Skeletal muscle cell (primary cell): ENCODE results near the gene PROSER1.
"Not testable (repeated sequence)": the region's sequence is repeated elsewhere in the genome, so short reads cannot be mapped to it uniquely, and the experiment has no call there.

Source experiments
- DNase-seq: peaks from one replicate; pipeline ENCODE4 v3.0.0-alpha.2; 2010; ENCODE audit warnings: low read depth
- H3K4me3 ChIP-seq: 2 replicates; pipeline ENCODE4 v1.5.1; 2011; ENCODE audit warnings: low read depth, mild to moderate bottlenecking, control low read depth, low read length, moderate library complexity

PROSER1 gene

GRCh38 chr13:39035204-39035603, 2.7 kb downstream of the PROSER1 start:
- H3K4me3 ChIP-seq = peak overlapping the region; percentile 99
- DNase-seq = no peak

GRCh38 chr13:39034085-39034484, 3.8 kb downstream of the PROSER1 start:
- DNase-seq = no peak
- no peak overlapping the region for H3K4me3 ChIP-seq

DNA sequence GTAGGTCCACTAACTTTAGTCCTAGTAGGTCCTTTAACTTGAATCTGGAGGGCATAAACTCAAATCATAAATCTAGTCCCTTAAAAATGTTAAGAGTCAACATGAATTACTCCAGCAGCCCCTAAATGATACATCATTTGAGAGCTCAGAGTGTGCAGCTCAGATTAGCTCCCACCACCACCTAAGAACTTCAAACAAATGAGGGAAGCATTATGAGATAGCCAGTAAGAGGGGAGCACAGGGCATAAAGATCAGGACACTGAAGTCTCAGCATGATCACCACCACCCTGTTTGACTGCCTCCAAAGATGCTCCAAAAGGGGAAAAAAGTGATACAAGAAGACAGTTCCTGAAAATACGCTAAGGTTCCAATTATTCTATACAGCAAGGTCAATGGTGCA, 5.7 kb downstream of the PROSER1 start:
- no peak for DNase-seq
- H3K4me3 ChIP-seq = no peak overlapping the region

GRCh38 chr13:39025433-39025839, 12.5 kb downstream of the PROSER1 start:
- no peak overlapping the region for H3K4me3 ChIP-seq
- DNase-seq = no peak

DNA sequence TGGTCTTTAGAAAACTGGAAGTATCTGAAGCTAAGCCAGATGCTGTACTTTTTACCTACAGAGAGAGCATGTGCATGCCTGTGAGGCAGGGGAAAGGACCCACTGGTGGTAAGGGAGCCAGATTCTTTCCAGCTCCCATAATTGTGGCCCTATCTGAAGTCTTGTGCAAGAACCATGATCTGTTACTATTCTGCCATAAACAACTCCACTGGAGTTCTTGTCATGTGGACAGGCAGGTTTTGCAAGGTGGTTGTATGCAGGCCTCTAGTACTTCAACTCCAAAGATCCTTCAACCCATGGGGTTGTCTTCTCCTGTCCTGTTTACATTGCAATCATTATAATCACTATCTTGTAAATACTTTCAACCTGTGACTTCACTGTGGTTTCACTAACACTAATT, 14.1 kb downstream of the PROSER1 start:
- DNase-seq = no peak
- no peak overlapping the region for H3K4me3 ChIP-seq

GRCh38 chr13:39023316-39023715, 14.6 kb downstream of the PROSER1 start:
- no peak overlapping the region for H3K4me3 ChIP-seq
- DNase-seq = peak; percentile 26

- no peak overlapping the region for H3K4me3 ChIP-seq
- no peak for DNase-seq
These were observed 16.9 kb downstream of the PROSER1 start for GRCh38 chr13:39020853-39021462.

- DNase-seq = no peak
- H3K4me3 ChIP-seq = no peak overlapping the region
These were observed 21.1 kb downstream of the PROSER1 start for GRCh38 chr13:39016787-39017186.

DNA sequence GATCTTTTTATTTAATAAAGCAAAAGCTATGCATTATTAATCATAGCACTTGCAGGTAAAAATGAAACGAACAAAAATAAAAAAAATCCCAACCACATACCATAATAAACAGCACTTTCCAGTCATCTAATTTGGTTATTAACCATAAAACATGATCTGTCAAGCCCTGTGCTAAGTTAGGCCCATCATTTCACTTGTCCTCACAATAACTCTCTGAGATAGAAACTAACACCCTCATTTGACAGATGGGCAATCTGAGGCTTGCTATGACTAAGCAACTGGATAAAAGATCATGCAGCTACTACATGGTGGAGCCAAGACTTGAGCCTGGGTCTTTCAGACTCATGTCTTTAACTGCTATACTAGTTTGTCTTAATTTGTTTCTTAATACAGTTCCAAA, 21.8 kb downstream of the PROSER1 start:
- no peak for DNase-seq
- H3K4me3 ChIP-seq = no peak overlapping the region

GRCh38 chr13:39013462-39013861, 24.4 kb downstream of the PROSER1 start:
- H3K4me3 ChIP-seq = no peak overlapping the region
- no peak for DNase-seq

DNA sequence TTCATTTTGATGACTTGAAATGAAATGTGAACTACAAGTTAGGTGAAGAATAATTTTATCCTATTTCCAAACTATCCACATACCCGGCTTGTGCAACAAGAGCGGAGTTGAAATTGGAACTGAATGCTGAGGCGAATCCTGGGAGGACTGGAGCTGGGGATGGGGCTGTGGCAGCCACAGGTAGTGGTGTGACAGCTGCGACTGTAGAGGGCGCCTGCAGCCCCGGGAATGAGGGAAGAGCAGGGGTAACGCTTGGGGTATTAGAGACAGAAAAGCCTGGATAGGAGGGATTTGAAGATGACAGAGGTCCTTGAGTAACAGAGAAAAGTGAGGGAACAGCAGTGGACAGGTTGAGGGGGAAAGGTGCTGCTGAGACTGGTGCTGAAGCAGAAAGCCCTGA, 25.3 kb downstream of the PROSER1 start:
- no peak for DNase-seq
- no peak overlapping the region for H3K4me3 ChIP-seq

DNA sequence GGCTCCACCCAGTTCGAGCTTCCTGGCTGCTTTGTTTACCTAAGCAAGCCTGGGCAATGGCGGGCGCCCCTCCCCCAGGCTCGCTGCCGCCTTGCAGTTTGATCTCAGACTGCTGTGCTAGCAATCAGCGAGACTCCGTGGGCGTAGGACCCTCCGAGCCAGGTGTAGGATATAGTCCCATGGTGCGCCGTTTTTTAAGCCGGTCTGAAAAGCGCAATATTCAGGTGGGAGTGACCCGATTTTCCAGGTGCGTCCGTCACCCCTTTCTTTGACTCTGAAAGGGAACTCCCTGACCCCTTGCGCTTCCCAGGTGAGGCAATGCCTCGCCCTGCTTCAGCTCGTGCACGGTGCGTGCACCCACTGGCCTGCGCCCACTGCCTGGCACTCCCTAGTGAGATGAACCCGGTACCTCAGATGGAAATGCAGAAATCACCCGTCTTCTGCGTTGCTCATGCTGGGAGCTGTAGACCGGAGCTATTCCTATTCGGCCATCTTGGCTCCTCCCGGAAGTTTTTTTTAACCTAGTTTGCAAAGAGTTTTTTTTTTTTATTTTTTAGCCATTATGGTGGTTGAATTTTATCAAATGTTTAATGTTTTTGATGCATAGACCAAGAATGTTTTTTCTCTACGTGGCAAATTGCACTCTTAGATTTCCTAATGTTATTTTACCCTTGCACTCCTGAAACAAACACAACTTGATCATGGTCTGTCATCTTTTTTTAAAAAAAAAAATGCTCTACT, 31.3 kb downstream of the PROSER1 start:
- not testable (repeated sequence) for H3K4me3 ChIP-seq

DNA sequence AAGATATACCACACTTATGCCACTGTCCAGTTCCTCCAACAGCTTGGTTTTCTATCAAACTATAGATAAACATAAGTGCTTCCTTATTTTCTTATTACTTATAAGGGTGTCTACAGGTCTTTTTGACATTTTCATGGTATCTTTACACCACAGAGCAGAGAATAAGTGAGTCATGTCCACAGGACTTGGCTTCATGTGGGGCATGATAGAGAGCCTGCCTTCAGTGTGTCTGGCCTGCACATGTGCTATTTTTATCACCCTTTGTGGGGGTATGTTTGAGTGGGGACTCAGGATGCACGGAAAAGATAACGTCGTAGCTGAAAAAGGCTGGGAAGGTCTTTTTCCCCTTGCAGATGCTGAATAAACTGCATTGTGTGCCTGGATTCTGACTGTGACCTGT, 39.1 kb downstream of the PROSER1 start:
- no peak for DNase-seq
- no peak overlapping the region for H3K4me3 ChIP-seq

More for the DNA sequence above, 31.3 kb downstream of the PROSER1 start:
- DNase-seq = not testable (repeated sequence)

DNA sequence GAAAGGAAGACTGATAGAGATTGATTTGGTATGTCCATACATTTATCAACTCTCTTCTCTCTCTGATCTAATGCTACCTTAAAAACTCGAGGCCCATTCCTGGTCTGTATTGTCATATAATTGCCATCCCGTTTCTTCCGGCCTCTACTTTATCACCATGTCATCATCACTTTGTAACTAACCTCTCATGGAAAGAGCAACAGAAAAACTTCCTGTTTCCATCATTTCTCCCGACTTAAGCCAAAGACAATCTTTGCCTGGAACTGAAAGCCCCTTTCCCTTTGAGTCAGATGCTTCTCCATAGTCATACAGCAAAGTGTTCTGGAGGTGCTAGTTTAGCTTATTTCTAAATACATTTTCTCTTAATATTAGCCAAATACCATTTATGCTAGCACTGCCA, 44.5 kb downstream of the PROSER1 start:
- DNase-seq = no peak
- H3K4me3 ChIP-seq = no peak overlapping the region

DNA sequence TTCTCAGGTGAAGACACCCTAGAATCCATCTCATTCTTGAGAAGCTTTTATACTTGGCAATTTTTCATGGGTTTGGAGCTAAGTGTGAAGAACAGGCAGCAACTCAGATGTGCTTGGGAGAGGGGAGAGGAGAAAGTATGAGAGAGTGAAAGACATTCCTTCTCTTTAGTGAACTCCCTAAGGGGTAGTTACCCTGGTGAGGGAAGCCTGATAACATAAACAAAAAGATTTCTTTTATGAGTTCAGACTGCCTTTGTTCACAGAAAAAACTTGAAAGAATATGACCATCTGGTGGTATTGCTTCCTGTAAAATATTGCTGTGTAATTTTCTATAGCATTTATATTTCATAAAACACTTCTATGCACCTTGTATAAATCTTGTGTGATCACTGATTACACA, 47.2 kb downstream of the PROSER1 start, which contains the start of gene STOML3:
STOML3 (minus strand) TSS at position 139 of the 400 bp plus-strand sequence; CDS start at position 29, 110 bp downstream.
- DNase-seq = no peak

GRCh38 chr13:38981096-38981495, 56.8 kb downstream of the PROSER1 start:
- H3K4me3 ChIP-seq = no peak overlapping the region

More for the DNA sequence above, 47.2 kb downstream of the PROSER1 start, which contains the start of gene STOML3:
- H3K4me3 ChIP-seq = no peak within 1 kb of the TSS

DNA sequence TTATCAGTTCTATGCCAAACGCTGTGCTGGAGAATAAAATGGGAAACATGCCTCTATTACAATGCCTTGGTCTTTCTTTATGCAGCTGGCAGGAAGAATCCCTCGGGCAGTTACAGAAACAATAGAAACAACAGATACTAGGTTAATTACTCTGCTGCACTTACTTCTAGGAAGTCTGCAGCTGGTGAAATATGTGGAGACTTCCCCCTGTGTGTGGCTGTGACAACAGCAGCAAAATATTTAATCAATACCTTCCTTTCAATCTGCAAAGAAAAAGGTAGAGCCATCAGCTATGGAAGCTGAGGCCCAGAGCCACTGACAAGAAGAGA, 57.2 kb downstream of the PROSER1 start:
- no peak for DNase-seq
- H3K4me3 ChIP-seq = no peak overlapping the region

More at GRCh38 chr13:38981096-38981495, 56.8 kb downstream of the PROSER1 start:
- no peak for DNase-seq

- peak; percentile 13 for DNase-seq
- H3K4me3 ChIP-seq = no peak overlapping the region
These were observed 57.8 kb downstream of the PROSER1 start for GRCh38 chr13:38979891-38980749.

GRCh38 chr13:38970380-38971051, 67.4 kb downstream of the PROSER1 start:
- no peak for DNase-seq
- H3K4me3 ChIP-seq = no peak overlapping the region

DNA sequence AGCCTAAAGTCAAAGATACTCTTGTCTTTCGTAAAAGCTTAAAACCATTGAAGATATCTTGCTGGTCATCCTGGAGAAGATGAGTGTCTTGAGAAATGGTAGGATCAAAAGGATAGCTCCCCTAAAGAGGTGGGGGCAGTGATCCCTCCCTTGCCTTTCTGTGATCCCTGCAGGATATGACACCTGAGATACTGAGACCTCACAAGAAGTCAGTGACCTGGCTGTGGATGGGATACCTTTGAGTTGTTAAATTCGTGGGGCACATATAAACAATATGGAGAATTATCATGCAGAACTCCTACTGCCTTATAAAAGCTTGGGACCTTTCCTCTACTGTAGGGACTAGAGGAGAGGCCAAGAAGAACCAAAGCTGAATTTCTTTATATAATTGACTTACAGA, 68.7 kb downstream of the PROSER1 start:
- no peak for DNase-seq
- H3K4me3 ChIP-seq = no peak overlapping the region
